ENCODE measurements around the gene MYO7B. TPM values are rescaled to one million over a fixed set of nuclear protein-coding genes. Genes with fewer than 3 reads are reported as not detected.
"Not testable (repeated sequence)": the region's sequence is repeated elsewhere in the genome, so short reads cannot be mapped to it uniquely, and the experiment has no call there.

MYO7B gene
- total and polyA plus RNA-seq, 9 donors, result 0.05 to 0.95 (median 0.25) TPM; not detected in 3

DNA sequence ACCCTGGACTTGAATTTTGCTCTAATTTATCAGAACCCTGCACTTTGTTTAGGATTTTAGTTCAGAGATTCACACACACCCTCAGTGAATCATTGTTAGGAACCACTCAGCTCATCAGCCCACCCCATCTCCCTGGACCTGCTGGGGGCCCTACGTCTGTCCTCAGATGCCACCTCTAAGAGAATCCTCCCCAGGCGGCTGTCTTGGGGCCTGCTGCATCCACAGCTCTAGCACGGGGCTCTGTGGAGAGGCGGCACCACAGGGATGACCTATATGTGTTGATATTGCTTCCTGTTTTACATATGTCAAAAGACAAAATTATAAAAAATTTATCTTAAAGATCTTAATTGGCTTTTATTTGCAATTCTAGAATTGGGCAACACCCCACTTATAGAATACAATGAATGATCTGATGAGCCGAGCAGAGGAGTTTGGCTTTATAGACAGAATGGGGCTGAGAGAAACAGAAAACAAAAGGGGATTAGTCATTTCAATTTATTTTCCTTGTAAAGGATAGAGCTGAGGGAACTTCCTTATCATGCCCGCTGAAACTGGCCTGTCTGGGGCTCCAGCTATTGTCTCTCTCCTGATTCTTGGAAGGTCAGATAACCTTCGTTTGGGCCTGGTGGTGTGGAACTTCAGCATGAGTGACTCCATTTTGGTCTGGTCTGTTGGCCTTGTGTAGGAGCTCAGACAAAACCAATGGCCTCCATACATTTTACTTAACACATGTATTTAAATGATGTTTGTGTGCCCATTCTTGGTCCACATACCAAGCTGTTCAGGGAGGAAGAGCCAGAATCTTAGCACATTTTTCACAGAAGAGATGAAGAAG lies 1.4 kb downstream of the MYO7B start:
- no peak for DNase-seq
- Histone ChIP-seq H3K9me3 (no peaks in the 10 kb centered on the region), H3K4me1 (ENCODE audit: insufficient read depth) (no peaks in the 10 kb centered on the region), H3K36me3 (no peaks in the 10 kb centered on the region), H3K27me3 (no peaks in the 10 kb centered on the region), H3K27ac (no peak overlapping the region), H3K4me3 (no peak overlapping the region)
- intact Hi-C loops (cut with DNase I), result loop anchor here in 1 of 4 donors (10.0 kb wide), 1 partner anchor 108 kb away; the partner anchor contains the start of gene GPR17
- WGBS, 3 donors, result 77 to 86% (median 82%) methylated on average over 7 of the region's 7 CpGs
- TF ChIP-seq POLR2A (IDR thresholded peaks at IDR 0.05) (no peak), EP300 (IDR thresholded peaks at IDR 0.05) (no peak)
- TF ChIP-seq, protein P1, sequence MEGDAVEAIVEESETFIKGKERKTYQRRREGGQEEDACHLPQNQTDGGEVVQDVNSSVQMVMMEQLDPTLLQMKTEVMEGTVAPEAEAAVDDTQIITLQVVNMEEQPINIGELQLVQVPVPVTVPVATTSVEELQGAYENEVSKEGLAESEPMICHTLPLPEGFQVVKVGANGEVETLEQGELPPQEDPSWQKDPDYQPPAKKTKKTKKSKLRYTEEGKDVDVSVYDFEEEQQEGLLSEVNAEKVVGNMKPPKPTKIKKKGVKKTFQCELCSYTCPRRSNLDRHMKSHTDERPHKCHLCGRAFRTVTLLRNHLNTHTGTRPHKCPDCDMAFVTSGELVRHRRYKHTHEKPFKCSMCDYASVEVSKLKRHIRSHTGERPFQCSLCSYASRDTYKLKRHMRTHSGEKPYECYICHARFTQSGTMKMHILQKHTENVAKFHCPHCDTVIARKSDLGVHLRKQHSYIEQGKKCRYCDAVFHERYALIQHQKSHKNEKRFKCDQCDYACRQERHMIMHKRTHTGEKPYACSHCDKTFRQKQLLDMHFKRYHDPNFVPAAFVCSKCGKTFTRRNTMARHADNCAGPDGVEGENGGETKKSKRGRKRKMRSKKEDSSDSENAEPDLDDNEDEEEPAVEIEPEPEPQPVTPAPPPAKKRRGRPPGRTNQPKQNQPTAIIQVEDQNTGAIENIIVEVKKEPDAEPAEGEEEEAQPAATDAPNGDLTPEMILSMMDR (IDR thresholded peaks at IDR 0.05), result no peak

DNA sequence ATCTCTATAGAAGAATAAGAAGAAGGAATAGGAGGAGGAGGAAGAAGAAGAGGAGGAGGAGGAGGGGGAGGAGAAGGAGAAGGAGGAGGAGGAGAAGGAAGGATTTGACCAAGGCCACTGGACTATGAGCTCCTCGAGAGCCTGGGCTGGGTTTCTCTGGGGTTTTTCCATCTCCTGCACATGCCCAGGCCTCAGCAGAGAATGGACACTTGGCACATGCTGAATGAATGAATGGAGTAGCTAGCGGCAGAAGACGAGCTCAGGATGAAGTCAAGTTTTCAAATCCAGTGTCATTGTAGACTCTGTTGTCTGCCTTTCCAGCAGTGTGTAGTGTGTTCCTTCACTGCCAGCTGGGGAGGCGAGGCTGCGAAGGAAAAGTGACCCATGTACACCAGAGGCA lies 2.2 kb downstream of the MYO7B start:
- Histone ChIP-seq H3K36me3 (no peaks in the 10 kb centered on the region), H3K27me3 (no peaks in the 10 kb centered on the region), H3K4me3 (no peak overlapping the region), H3K9me3 (no peaks in the 10 kb centered on the region), H3K4me1 (ENCODE audit: insufficient read depth) (no peaks in the 10 kb centered on the region), H3K27ac (no peak overlapping the region)
- DNase-seq, result no peak
- intact Hi-C loops (cut with DNase I), result loop anchor here in 1 of 4 donors (10.0 kb wide), 1 partner anchor 107 kb away; the partner anchor contains the start of gene GPR17
- 76 to 84% (median 82%) methylated on average over 5 of the region's 5 CpGs for WGBS, 3 donors
- TF ChIP-seq, protein P1 (IDR thresholded peaks at IDR 0.05), result no peak
- TF ChIP-seq POLR2A (IDR thresholded peaks at IDR 0.05), result no peak
- no peak for TF ChIP-seq EP300 (IDR thresholded peaks at IDR 0.05)

DNA sequence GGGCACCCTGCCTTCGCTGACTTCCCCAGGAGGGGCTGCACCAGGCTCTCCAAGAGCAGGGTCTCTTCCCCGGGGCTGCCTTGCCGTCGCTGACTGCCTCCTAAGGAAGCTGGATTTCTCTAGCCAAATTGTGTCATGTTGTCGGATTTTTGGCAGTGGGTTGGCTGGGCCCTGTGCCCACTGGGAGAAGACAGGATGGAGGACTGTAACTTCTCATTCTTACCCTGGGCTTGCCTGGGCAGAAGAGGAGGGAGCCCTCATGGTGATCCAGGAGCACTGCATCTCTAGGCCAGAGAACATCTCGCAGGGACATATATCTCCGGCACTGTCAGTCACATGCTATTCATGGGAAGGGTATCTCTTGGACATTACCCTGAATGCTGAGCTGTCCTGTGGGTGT lies 6.3 kb downstream of the MYO7B start:
- DNase-seq, result peak in 1 of 5 donors; percentile 36
- H3K4me1 ChIP-seq (ENCODE audit: insufficient read depth), result no peaks in the 10 kb centered on the region
- no peak overlapping the region for H3K4me3 ChIP-seq
- TF ChIP-seq, protein P1 (IDR thresholded peaks at IDR 0.05), result no peak
- no peak for TF ChIP-seq POLR2A (IDR thresholded peaks at IDR 0.05)
- intact Hi-C loops (cut with DNase I), result no loop called here
- H3K36me3 ChIP-seq, result no peaks in the 10 kb centered on the region
- no peaks in the 10 kb centered on the region for H3K9me3 ChIP-seq
- no peaks in the 10 kb centered on the region for H3K27me3 ChIP-seq
- no peak overlapping the region for H3K27ac ChIP-seq
- WGBS, 3 donors, result 71 to 72% (median 72%) methylated on average over 6 to 7 of the region's 7 CpGs

DNA sequence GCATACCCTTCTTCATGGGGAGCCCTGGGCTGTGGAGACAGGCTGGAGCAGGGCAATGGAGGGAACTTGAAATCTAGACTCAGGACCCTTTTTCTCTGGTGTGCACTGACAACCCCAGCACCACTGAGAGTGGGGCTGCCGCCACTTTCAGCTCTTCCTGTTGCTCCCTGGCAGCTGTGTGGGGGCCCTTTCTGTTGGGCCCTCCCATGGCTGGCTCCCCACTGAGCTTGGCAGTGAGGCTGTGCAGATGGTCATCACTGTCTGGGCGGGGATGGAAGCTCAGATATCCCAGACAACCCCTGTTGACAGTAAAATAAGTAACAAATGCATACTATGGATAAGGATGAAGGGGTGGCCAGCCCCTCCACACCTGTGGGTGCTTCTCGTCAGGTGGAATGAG lies 6.7 kb downstream of the MYO7B start:
- intact Hi-C loops (cut with DNase I), result no loop called here
- TF ChIP-seq, protein P1 (IDR thresholded peaks at IDR 0.05), result no peak
- TF ChIP-seq POLR2A (IDR thresholded peaks at IDR 0.05) (no peak), EP300 (IDR thresholded peaks at IDR 0.05) (no peak)
- WGBS, 3 donors, result 86 to 91% (median 86%) methylated on average over 3 of the region's 3 CpGs
- Histone ChIP-seq H3K27ac (no peak overlapping the region), H3K4me1 (ENCODE audit: insufficient read depth) (no peaks in the 10 kb centered on the region), H3K27me3 (no peaks in the 10 kb centered on the region), H3K36me3 (no peaks in the 10 kb centered on the region), H3K9me3 (no peaks in the 10 kb centered on the region), H3K4me3 (no peak overlapping the region)
- no peak for DNase-seq

DNA sequence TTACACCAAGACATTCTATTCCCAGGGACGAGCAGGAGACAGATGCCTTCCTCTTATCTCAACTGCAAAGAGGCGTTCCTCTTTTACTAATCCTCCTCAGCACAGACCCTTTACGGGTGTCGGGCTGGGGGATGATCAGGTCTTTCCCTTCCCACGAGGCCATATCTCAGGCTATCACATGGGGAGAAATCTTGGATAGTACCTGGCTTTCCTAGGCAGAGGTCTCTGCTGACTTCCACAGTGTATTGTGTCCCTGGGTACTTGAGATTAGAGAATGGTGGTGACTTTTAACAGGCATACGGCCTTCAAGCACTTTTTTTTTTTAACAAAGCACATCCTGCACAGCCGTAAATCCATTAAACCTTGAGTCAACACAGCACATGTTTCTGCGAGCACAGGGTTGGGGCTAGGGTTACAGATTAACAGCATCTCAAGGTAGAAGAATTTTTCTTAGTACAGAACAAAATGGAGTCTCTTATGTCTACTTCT lies 7.6 kb downstream of the MYO7B start:
- DNase-seq; H3K27ac ChIP-seq; H3K36me3 ChIP-seq; H3K9me3 ChIP-seq; H3K4me3 ChIP-seq; H3K4me1 ChIP-seq (ENCODE audit: insufficient read depth); intact Hi-C loops (cut with DNase I); H3K27me3 ChIP-seq: not testable (repeated sequence)
- WGBS, 3 donors, result 22 to 27% (median 25%) methylated on average over 8 of the region's 8 CpGs
